HFF-Myc (cell line): Measurements from ENCODE around the gene OASL.
"Not testable (repeated sequence)": the region's sequence is repeated elsewhere in the genome, so short reads cannot be mapped to it uniquely, and the experiment has no call there.

ENCODE experiments used
- DNase-seq: peaks from one replicate; pipeline ENCODE4 v3.0.0-alpha.2; 2011; ENCODE audit warnings: low read depth; ENCODE audit errors: extremely low read depth
- H3K4me3 ChIP-seq: replicated peaks from 2 replicates; pipeline ENCODE4 v1.5.1; 2011; ENCODE audit warnings: low read depth, mild to moderate bottlenecking, control low read depth, low read length
- CTCF ChIP-seq: IDR thresholded peaks from 2 replicates; pipeline ENCODE4 v1.5.1; 2012; ENCODE audit warnings: mild to moderate bottlenecking, low read depth, low read length, control low read depth; ENCODE audit errors: missing control alignments

Gene OASL

GRCh38 chr12:121084229-121084628 is 45.2 kb upstream of the OASL start:
- no peak overlapping the region for H3K4me3 ChIP-seq
- DNase-seq = no peak
- no peak for TF ChIP-seq CTCF

- no peak for DNase-seq
- TF ChIP-seq CTCF = no peak
- no peak overlapping the region for H3K4me3 ChIP-seq
Measured at GRCh38 chr12:121080909-121081308, 41.9 kb upstream of the OASL start.

DNA sequence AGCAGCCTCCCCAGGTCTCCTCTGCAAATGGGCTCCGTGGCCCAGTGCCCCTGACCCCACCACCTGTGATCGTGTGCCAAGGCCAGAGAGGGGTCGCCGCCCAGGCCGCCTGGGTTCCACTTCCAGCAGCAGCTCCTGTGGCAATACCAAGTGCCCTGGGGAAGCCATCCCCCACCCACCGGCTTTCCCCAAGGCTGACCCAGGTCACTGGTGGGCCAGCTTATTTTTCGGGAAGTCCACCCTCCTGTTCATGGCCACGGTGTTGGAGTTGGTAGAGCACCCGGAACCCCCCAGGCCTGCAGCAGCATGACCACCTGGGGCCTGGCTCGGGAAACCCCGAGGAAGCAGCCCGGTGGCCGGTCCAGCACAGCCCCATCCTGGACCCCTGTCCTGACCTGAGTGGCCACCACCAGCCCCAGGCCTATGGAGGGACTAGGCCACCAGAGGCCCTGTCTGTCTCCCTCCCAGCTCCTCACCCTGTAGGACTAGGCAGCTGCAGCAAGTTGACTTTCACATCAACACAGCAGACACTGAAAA is 40.8 kb upstream of the OASL start:
- no peak for TF ChIP-seq CTCF

DNA sequence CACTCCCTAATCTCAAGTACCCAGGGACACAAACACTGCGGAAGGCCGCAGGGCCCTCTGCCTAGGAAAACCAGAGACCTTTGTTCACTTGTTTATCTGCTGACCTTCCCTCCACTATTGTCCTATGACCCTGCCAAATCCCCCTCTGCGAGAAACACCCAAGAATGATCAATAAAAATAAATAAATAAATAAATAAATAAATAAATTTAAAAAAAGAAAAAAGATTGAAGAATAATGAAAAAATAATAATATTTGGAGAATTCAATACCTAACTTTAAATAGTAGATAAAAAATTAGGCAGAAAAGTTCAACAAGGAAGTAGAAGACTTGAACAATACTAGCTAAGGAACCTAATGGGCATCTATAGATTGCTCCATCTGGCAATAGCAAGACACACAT is 38.4 kb upstream of the OASL start:
- H3K4me3 ChIP-seq, DNase-seq: not testable (repeated sequence)

More for the DNA sequence above, 40.8 kb upstream of the OASL start:
- no peak for DNase-seq
- H3K4me3 ChIP-seq = no peak overlapping the region

DNA sequence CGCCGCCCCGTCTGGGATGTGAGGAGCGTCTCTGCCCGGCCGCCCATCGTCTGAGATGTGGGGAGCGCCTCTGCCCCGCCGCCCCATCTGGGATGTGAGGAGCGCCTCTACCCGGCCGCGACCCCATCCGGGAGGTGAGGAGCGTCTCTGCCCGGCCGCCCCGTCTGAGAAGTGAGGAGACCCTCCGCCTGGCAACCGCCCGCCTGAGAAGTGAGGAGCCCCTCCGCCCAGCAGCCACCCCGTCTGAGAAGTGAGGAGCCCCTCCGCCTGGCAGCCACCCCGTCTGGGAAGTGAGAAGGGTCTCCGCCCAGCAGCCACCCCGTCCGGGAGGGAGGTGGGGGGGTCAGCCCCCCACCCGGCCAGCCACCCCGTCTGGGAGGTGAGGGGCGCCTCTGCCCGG is 36.9 kb upstream of the OASL start:
- not testable (repeated sequence) for H3K4me3 ChIP-seq, DNase-seq

DNA sequence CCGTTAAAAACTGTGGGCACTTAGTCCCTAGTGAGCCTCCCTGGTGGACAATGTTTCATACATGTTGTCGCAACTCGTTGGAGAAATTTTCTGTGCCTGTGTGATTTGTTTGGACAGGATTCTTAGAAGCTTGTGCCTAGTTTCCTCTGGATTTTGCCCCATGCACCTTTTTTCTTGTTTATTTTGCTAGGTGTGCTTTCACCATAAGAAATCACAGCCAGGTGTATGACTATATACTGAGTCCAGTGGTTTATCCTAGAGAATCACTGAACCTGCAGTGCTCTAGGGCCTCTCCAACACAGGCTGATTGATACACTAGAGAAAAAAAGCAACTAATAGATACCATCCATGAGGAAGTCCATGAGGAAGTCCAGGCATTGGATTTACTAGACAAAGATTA is 33.1 kb upstream of the OASL start:
- DNase-seq = no peak
- TF ChIP-seq CTCF = no peak
- H3K4me3 ChIP-seq = no peak overlapping the region

GRCh38 chr12:121069206-121069605 is 30.2 kb upstream of the OASL start:
- no peak overlapping the region for H3K4me3 ChIP-seq
- TF ChIP-seq CTCF = no peak

GRCh38 chr12:121065345-121065744 is 26.3 kb upstream of the OASL start:
- TF ChIP-seq CTCF = no peak
- no peak for DNase-seq
- H3K4me3 ChIP-seq = no peak overlapping the region

More at GRCh38 chr12:121069206-121069605, 30.2 kb upstream of the OASL start:
- DNase-seq = no peak

DNA sequence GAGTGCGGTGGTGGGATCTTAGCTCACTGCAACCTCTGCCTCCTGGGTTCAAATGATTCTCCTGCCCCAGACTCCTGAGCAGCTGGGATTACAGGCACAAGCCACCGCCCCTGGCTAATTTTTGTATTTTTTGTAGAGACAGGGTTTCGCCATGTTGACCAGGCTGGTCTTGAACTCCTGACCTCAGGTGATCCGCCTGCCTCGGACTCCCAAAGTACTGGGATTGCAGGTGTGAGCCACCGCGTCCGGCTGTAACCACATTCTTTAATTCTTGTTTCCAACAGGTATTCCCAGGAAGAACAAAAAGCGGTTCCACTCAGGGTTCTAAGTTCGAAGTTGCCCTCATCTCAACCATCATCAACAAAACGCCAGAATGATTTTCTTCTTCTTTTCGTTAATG is 25.5 kb upstream of the OASL start:
- H3K4me3 ChIP-seq, DNase-seq: not testable (repeated sequence)
